Measurements from ENCODE around the gene EIF2AK3. TPM values are rescaled to one million over a fixed set of nuclear protein-coding genes. Genes with fewer than 3 reads are reported as not detected.

The EIF2AK3 gene
- total RNA-seq, 1 donor from 2014 or later, result 16.6 TPM

GRCh38 chr2:88622307-88622706, 5.0 kb downstream of the EIF2AK3 start:
- Mint-ChIP-seq H3K4me1 (ENCODE audit: unreplicated experiment) (peaks cover 12% of the 10 kb centered on the region), H3K36me3 (ENCODE audit: unreplicated experiment) (no peaks in the 10 kb centered on the region), H3K27me3 (ENCODE audit: unreplicated experiment) (no peaks in the 10 kb centered on the region), H3K27ac (ENCODE audit: unreplicated experiment) (no peak overlapping the region), H3K4me3 (ENCODE audit: unreplicated experiment) (no peak overlapping the region), H3K9me3 (ENCODE audit: unreplicated experiment) (no peaks in the 10 kb centered on the region)
- TF ChIP-seq CTCF (IDR thresholded peaks at IDR 0.05), result no peak
- no peak for DNase-seq (ENCODE audit: extremely low spot score, unreplicated experiment)

- no peak for DNase-seq (ENCODE audit: extremely low spot score, unreplicated experiment)
- H3K9me3 Mint-ChIP-seq (ENCODE audit: unreplicated experiment), result no peaks in the 10 kb centered on the region
- H3K27me3 Mint-ChIP-seq (ENCODE audit: unreplicated experiment), result no peaks in the 10 kb centered on the region
- no peak overlapping the region for H3K27ac Mint-ChIP-seq (ENCODE audit: unreplicated experiment)
- H3K36me3 Mint-ChIP-seq (ENCODE audit: unreplicated experiment), result no peaks in the 10 kb centered on the region
- no peak overlapping the region for H3K4me3 Mint-ChIP-seq (ENCODE audit: unreplicated experiment)
- TF ChIP-seq CTCF (IDR thresholded peaks at IDR 0.05), result no peak
- H3K4me1 Mint-ChIP-seq (ENCODE audit: unreplicated experiment), result peaks cover 12% of the 10 kb centered on the region
These were observed 5.8 kb downstream of the EIF2AK3 start for GRCh38 chr2:88621432-88621831.

GRCh38 chr2:88620015-88620414, 7.2 kb downstream of the EIF2AK3 start:
- Mint-ChIP-seq H3K9me3 (ENCODE audit: unreplicated experiment) (no peaks in the 10 kb centered on the region), H3K4me1 (ENCODE audit: unreplicated experiment) (peaks cover 7% of the 10 kb centered on the region), H3K27me3 (ENCODE audit: unreplicated experiment) (no peaks in the 10 kb centered on the region), H3K27ac (ENCODE audit: unreplicated experiment) (peak overlapping the region; percentile 6), H3K4me3 (ENCODE audit: unreplicated experiment) (no peak overlapping the region), H3K36me3 (ENCODE audit: unreplicated experiment) (no peaks in the 10 kb centered on the region)
- TF ChIP-seq CTCF (IDR thresholded peaks at IDR 0.05), result no peak
- no peak for DNase-seq (ENCODE audit: extremely low spot score, unreplicated experiment)

- DNase-seq (ENCODE audit: extremely low spot score, unreplicated experiment), result no peak
- Mint-ChIP-seq H3K4me3 (ENCODE audit: unreplicated experiment) (no peak overlapping the region), H3K9me3 (ENCODE audit: unreplicated experiment) (no peaks in the 10 kb centered on the region), H3K27ac (ENCODE audit: unreplicated experiment) (no peak overlapping the region), H3K36me3 (ENCODE audit: unreplicated experiment) (no peaks in the 10 kb centered on the region), H3K4me1 (ENCODE audit: unreplicated experiment) (no peaks in the 10 kb centered on the region), H3K27me3 (ENCODE audit: unreplicated experiment) (no peaks in the 10 kb centered on the region)
- TF ChIP-seq CTCF (IDR thresholded peaks at IDR 0.05), result no peak
These were observed 11.4 kb downstream of the EIF2AK3 start for GRCh38 chr2:88615822-88616221.

- Mint-ChIP-seq H3K36me3 (ENCODE audit: unreplicated experiment) (peaks cover 5% of the 10 kb centered on the region), H3K27me3 (ENCODE audit: unreplicated experiment) (no peaks in the 10 kb centered on the region), H3K4me1 (ENCODE audit: unreplicated experiment) (peaks cover 4% of the 10 kb centered on the region), H3K4me3 (ENCODE audit: unreplicated experiment) (no peak overlapping the region), H3K9me3 (ENCODE audit: unreplicated experiment) (no peaks in the 10 kb centered on the region), H3K27ac (ENCODE audit: unreplicated experiment) (no peak overlapping the region)
- DNase-seq (ENCODE audit: extremely low spot score, unreplicated experiment), result no peak
- TF ChIP-seq CTCF (IDR thresholded peaks at IDR 0.05), result no peak
These were observed 12.6 kb downstream of the EIF2AK3 start for GRCh38 chr2:88614497-88615157.

Measured in osteocyte (in vitro differentiated cells).